Placental pericyte (primary cell): Measurements from ENCODE around the gene MTIF3. TPM values are rescaled to one million over a fixed set of nuclear protein-coding genes. Genes with fewer than 3 reads are reported as not detected.

ENCODE experiments used
- small RNA-seq: library from RNA; depleted of rRNA; stranded (forward); fragments of <200 nt; gene quantifications from one replicate; pipeline ENCODE3, GENCODE V24; 2012; ENCODE audit warnings: low replicate concordance
- total RNA-seq: library from RNA; depleted of rRNA; stranded (reverse); fragments of >200 nt; gene quantifications from 2 replicates; pipeline ENCODE4 v1.2.3, GENCODE V29; 2012

Gene MTIF3
- total RNA-seq = 30.2 and 49.2 TPM in 2 replicates

GRCh38 chr13:27449936-27450828, at the start of gene MTIF3:
TSS of gene MTIF3 (minus strand) at chr13:27450564. CDS start at chr13:27440448, 10,116 bp downstream.

GRCh38 chr13:27424246-27425157, 25.9 kb downstream of the MTIF3 start, which contains the start of gene GTF3A:
TSS of gene GTF3A (plus strand) at chr13:27424619.

Small RNAs within 50 kb of the gene (small RNA-seq; reads per million reads assigned to genes)
- gene RNU6-63P (not detected), gene RNY1P1 (0.10 reads per million)

Other genes starting within 250 kb of the MTIF3 start
- 393 and 506 TPM in 2 replicates for gene RPL21, start 199.0 kb downstream of the MTIF3 start, total RNA-seq
- gene RASL11A, start 179.7 kb downstream of the MTIF3 start, total RNA-seq = 2.2 and 2.9 TPM in 2 replicates
- 60.0 and 82.5 TPM in 2 replicates for gene GTF3A, start 25.9 kb downstream of the MTIF3 start, total RNA-seq
- 8.9 and 10.7 TPM in 2 replicates for gene LNX2, start 170.0 kb upstream of the MTIF3 start, total RNA-seq
- gene POLR1D, start 171.3 kb upstream of the MTIF3 start, total RNA-seq = 54.8 and 87.1 TPM in 2 replicates